ENCODE measurements around the gene ST3GAL3.

ST3GAL3 gene

GRCh38 chr1:43809097-43809673, 101.8 kb downstream of the ST3GAL3 start:
- Histone ChIP-seq H3K36me3 (ENCODE audit: control insufficient read depth, insufficient read depth, low read length) (no peaks in the 10 kb centered on the region), H3K4me3 (ENCODE audit: insufficient read depth, low read depth, low read length, poor library complexity, severe bottlenecking) (no peak overlapping the region), H3K27me3 (replicated peaks; ENCODE audit: control insufficient read depth, insufficient read depth, low read length, poor library complexity, severe bottlenecking) (no peaks in the 10 kb centered on the region), H3K27ac (ENCODE audit: insufficient read depth, low read length, poor library complexity, severe bottlenecking) (no peak overlapping the region), H3K9me3 (ENCODE audit: control insufficient read depth, low read length) (no peaks in the 10 kb centered on the region), H3K4me1 (ENCODE audit: control insufficient read depth, insufficient read depth, low read length, poor library complexity, severe bottlenecking) (no peaks in the 10 kb centered on the region)
- no peak for DNase-seq

- Histone ChIP-seq H3K36me3 (ENCODE audit: control insufficient read depth, insufficient read depth, low read length) (peaks cover 5% of the 10 kb centered on the region), H3K27me3 (replicated peaks; ENCODE audit: control insufficient read depth, insufficient read depth, low read length, poor library complexity, severe bottlenecking) (no peaks in the 10 kb centered on the region), H3K4me1 (ENCODE audit: control insufficient read depth, insufficient read depth, low read length, poor library complexity, severe bottlenecking) (no peaks in the 10 kb centered on the region), H3K27ac (ENCODE audit: insufficient read depth, low read length, poor library complexity, severe bottlenecking) (no peak overlapping the region), H3K9me3 (ENCODE audit: control insufficient read depth, low read length) (no peaks in the 10 kb centered on the region), H3K4me3 (ENCODE audit: insufficient read depth, low read depth, low read length, poor library complexity, severe bottlenecking) (no peak overlapping the region)
- no peak for DNase-seq
Measured at GRCh38 chr1:43812579-43812978, 105.2 kb downstream of the ST3GAL3 start.

- Histone ChIP-seq H3K27ac (ENCODE audit: insufficient read depth, low read length, poor library complexity, severe bottlenecking) (no peak overlapping the region), H3K27me3 (replicated peaks; ENCODE audit: control insufficient read depth, insufficient read depth, low read length, poor library complexity, severe bottlenecking) (no peaks in the 10 kb centered on the region), H3K4me3 (ENCODE audit: insufficient read depth, low read depth, low read length, poor library complexity, severe bottlenecking) (no peak overlapping the region), H3K9me3 (ENCODE audit: control insufficient read depth, low read length) (no peaks in the 10 kb centered on the region), H3K4me1 (ENCODE audit: control insufficient read depth, insufficient read depth, low read length, poor library complexity, severe bottlenecking) (no peaks in the 10 kb centered on the region), H3K36me3 (ENCODE audit: control insufficient read depth, insufficient read depth, low read length) (peaks cover 10% of the 10 kb centered on the region)
- no peak for DNase-seq
Measured at GRCh38 chr1:43814401-43814800, 107.1 kb downstream of the ST3GAL3 start.

- Histone ChIP-seq H3K36me3 (ENCODE audit: control insufficient read depth, insufficient read depth, low read length) (peaks cover 14% of the 10 kb centered on the region), H3K27me3 (replicated peaks; ENCODE audit: control insufficient read depth, insufficient read depth, low read length, poor library complexity, severe bottlenecking) (no peaks in the 10 kb centered on the region), H3K27ac (ENCODE audit: insufficient read depth, low read length, poor library complexity, severe bottlenecking) (no peak overlapping the region), H3K4me1 (ENCODE audit: control insufficient read depth, insufficient read depth, low read length, poor library complexity, severe bottlenecking) (no peaks in the 10 kb centered on the region), H3K4me3 (ENCODE audit: insufficient read depth, low read depth, low read length, poor library complexity, severe bottlenecking) (no peak overlapping the region), H3K9me3 (ENCODE audit: control insufficient read depth, low read length) (no peaks in the 10 kb centered on the region)
- no peak for DNase-seq
Measured at GRCh38 chr1:43817304-43817939, 110.1 kb downstream of the ST3GAL3 start.

GRCh38 chr1:43818691-43819090, 111.4 kb downstream of the ST3GAL3 start:
- peaks cover 14% of the 10 kb centered on the region for H3K36me3 ChIP-seq (ENCODE audit: control insufficient read depth, insufficient read depth, low read length)
- H3K9me3 ChIP-seq (ENCODE audit: control insufficient read depth, low read length), result no peaks in the 10 kb centered on the region
- no peaks in the 10 kb centered on the region for H3K4me1 ChIP-seq (ENCODE audit: control insufficient read depth, insufficient read depth, low read length, poor library complexity, severe bottlenecking)
- H3K27me3 ChIP-seq (replicated peaks; ENCODE audit: control insufficient read depth, insufficient read depth, low read length, poor library complexity, severe bottlenecking), result no peaks in the 10 kb centered on the region
- H3K27ac ChIP-seq (ENCODE audit: insufficient read depth, low read length, poor library complexity, severe bottlenecking), result no peak overlapping the region
- DNase-seq, result no peak
- H3K4me3 ChIP-seq (ENCODE audit: insufficient read depth, low read depth, low read length, poor library complexity, severe bottlenecking), result no peak overlapping the region

- H3K4me3 ChIP-seq (ENCODE audit: insufficient read depth, low read depth, low read length, poor library complexity, severe bottlenecking), result no peak overlapping the region
- H3K27ac ChIP-seq (ENCODE audit: insufficient read depth, low read length, poor library complexity, severe bottlenecking), result no peak overlapping the region
- H3K27me3 ChIP-seq (replicated peaks; ENCODE audit: control insufficient read depth, insufficient read depth, low read length, poor library complexity, severe bottlenecking), result no peaks in the 10 kb centered on the region
- no peaks in the 10 kb centered on the region for H3K9me3 ChIP-seq (ENCODE audit: control insufficient read depth, low read length)
- DNase-seq, result no peak
- no peaks in the 10 kb centered on the region for H3K4me1 ChIP-seq (ENCODE audit: control insufficient read depth, insufficient read depth, low read length, poor library complexity, severe bottlenecking)
- peaks cover 14% of the 10 kb centered on the region for H3K36me3 ChIP-seq (ENCODE audit: control insufficient read depth, insufficient read depth, low read length)
Measured at GRCh38 chr1:43819357-43819756, 112.0 kb downstream of the ST3GAL3 start.

GRCh38 chr1:43821471-43821870, 114.1 kb downstream of the ST3GAL3 start:
- no peaks in the 10 kb centered on the region for H3K27me3 ChIP-seq (replicated peaks; ENCODE audit: control insufficient read depth, insufficient read depth, low read length, poor library complexity, severe bottlenecking)
- H3K4me1 ChIP-seq (ENCODE audit: control insufficient read depth, insufficient read depth, low read length, poor library complexity, severe bottlenecking), result no peaks in the 10 kb centered on the region
- no peaks in the 10 kb centered on the region for H3K9me3 ChIP-seq (ENCODE audit: control insufficient read depth, low read length)
- DNase-seq, result no peak
- H3K27ac ChIP-seq (ENCODE audit: insufficient read depth, low read length, poor library complexity, severe bottlenecking), result no peak overlapping the region
- peaks cover 9% of the 10 kb centered on the region for H3K36me3 ChIP-seq (ENCODE audit: control insufficient read depth, insufficient read depth, low read length)
- H3K4me3 ChIP-seq (ENCODE audit: insufficient read depth, low read depth, low read length, poor library complexity, severe bottlenecking), result no peak overlapping the region

- no peak overlapping the region for H3K27ac ChIP-seq (ENCODE audit: insufficient read depth, low read length, poor library complexity, severe bottlenecking)
- no peaks in the 10 kb centered on the region for H3K27me3 ChIP-seq (replicated peaks; ENCODE audit: control insufficient read depth, insufficient read depth, low read length, poor library complexity, severe bottlenecking)
- no peaks in the 10 kb centered on the region for H3K9me3 ChIP-seq (ENCODE audit: control insufficient read depth, low read length)
- H3K36me3 ChIP-seq (ENCODE audit: control insufficient read depth, insufficient read depth, low read length), result peaks cover 9% of the 10 kb centered on the region
- H3K4me3 ChIP-seq (ENCODE audit: insufficient read depth, low read depth, low read length, poor library complexity, severe bottlenecking), result no peak overlapping the region
- H3K4me1 ChIP-seq (ENCODE audit: control insufficient read depth, insufficient read depth, low read length, poor library complexity, severe bottlenecking), result no peaks in the 10 kb centered on the region
- no peak for DNase-seq
Measured at GRCh38 chr1:43822040-43822690, 114.8 kb downstream of the ST3GAL3 start.

GRCh38 chr1:43824795-43825194, 117.5 kb downstream of the ST3GAL3 start:
- no peaks in the 10 kb centered on the region for H3K27me3 ChIP-seq (replicated peaks; ENCODE audit: control insufficient read depth, insufficient read depth, low read length, poor library complexity, severe bottlenecking)
- no peak for DNase-seq
- no peak overlapping the region for H3K27ac ChIP-seq (ENCODE audit: insufficient read depth, low read length, poor library complexity, severe bottlenecking)
- no peak overlapping the region for H3K4me3 ChIP-seq (ENCODE audit: insufficient read depth, low read depth, low read length, poor library complexity, severe bottlenecking)
- no peaks in the 10 kb centered on the region for H3K4me1 ChIP-seq (ENCODE audit: control insufficient read depth, insufficient read depth, low read length, poor library complexity, severe bottlenecking)
- H3K36me3 ChIP-seq (ENCODE audit: control insufficient read depth, insufficient read depth, low read length), result peaks cover 4% of the 10 kb centered on the region
- H3K9me3 ChIP-seq (ENCODE audit: control insufficient read depth, low read length), result no peaks in the 10 kb centered on the region

- Histone ChIP-seq H3K27me3 (replicated peaks; ENCODE audit: control insufficient read depth, insufficient read depth, low read length, poor library complexity, severe bottlenecking) (no peaks in the 10 kb centered on the region), H3K4me3 (ENCODE audit: insufficient read depth, low read depth, low read length, poor library complexity, severe bottlenecking) (no peak overlapping the region), H3K9me3 (ENCODE audit: control insufficient read depth, low read length) (no peaks in the 10 kb centered on the region), H3K4me1 (ENCODE audit: control insufficient read depth, insufficient read depth, low read length, poor library complexity, severe bottlenecking) (no peaks in the 10 kb centered on the region), H3K27ac (ENCODE audit: insufficient read depth, low read length, poor library complexity, severe bottlenecking) (no peak overlapping the region), H3K36me3 (ENCODE audit: control insufficient read depth, insufficient read depth, low read length) (no peaks in the 10 kb centered on the region)
- no peak for DNase-seq
Measured at GRCh38 chr1:43828574-43828973, 121.2 kb downstream of the ST3GAL3 start.

All from effector memory CD4-positive, alpha-beta T cell (primary cell).